Lower lobe of right lung (tissue), 2 donors: ENCODE data around the gene AURKAIP1. TPM values are rescaled to one million over a fixed set of nuclear protein-coding genes. Genes with fewer than 3 reads are reported as not detected.
A peak's percentile ranks its signal among the peaks of the same experiment; 100 is the strongest.

Experiments used
- ATAC-seq, 2 donors: fragments of 200-7000 bp; cut with Tn5 transposase; one replicate each; pipeline ENCODE4 v1.9.1; 2020 to 2022; ENCODE audit warnings: mild to moderate bottlenecking in 2 of 2, moderate library complexity in 2 of 2
- DNase-seq: peaks from one replicate; pipeline ENCODE4 v3.0.0-alpha.2; 2020
- H3K27ac ChIP-seq: fragments of 200-600 bp; one replicate; pipeline ENCODE4 v1.8.0; 2022
- H3K27me3 ChIP-seq: fragments of 200-600 bp; one replicate; pipeline ENCODE4 v1.8.0; 2022; ENCODE audit warnings: low read depth
- H3K36me3 ChIP-seq: fragments of 200-600 bp; one replicate; pipeline ENCODE4 v1.8.0; 2022; ENCODE audit warnings: mild to moderate bottlenecking
- H3K4me1 ChIP-seq: fragments of 200-600 bp; one replicate; pipeline ENCODE4 v1.8.0; 2022
- H3K4me3 ChIP-seq: fragments of 200-600 bp; one replicate; pipeline ENCODE4 v1.8.0; 2022; ENCODE audit warnings: mild to moderate bottlenecking
- H3K9me3 ChIP-seq: fragments of 200-600 bp; one replicate; pipeline ENCODE4 v1.8.0; 2022
- intact Hi-C: fragments of 100-400 bp; cut with DNase I; formaldehyde crosslinking; loops from one replicate; pipeline ENCODE4 v1.11.0; 2022
- total RNA-seq: library from RNA; stranded (reverse); fragmentation: NEBNext Ultra II Directional; extraction: Animal tissue kit (Norgen Biotek cat#: 25700); gene quantifications from one replicate; pipeline ENCODE4 v1.2.1, GENCODE V29; 2021
- TF ChIP-seq, protein P1 (sequence below): fragments of 200-600 bp; IDR thresholded peaks from one replicate; pipeline ENCODE4 v1.8.0; 2022; ENCODE audit warnings: antibody characterized with exemption, mild to moderate bottlenecking
- donor health status: DM: no; HTN: yes; CAD: no; lungs with severe emphysema.

The AURKAIP1 gene
- total RNA-seq, 1 donor from 2014 or later = 82.4 TPM

DNA sequence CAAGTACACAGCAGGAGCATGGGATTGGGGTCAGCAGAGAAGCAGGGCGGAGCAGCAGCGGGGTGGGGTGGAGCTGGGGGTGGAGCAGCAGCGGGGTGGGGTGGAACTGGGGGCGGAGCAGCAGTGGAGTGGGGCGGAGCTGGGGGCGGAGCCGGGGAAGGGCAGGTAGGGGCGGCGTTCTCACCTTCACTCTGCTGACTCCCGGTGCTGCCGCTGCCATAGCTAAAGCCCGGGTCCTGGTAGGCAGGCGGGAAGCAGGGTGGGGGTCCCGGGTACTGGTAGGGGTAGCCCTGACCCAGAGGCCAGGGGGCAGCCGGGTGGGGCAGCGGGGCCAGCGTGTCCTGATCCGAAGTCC, 37.2 kb downstream of the AURKAIP1 start:
- ATAC-seq (peak; percentile 21 to 28), DNase-seq (no peak)
- no peaks in the 10 kb centered on the region for H3K4me1 ChIP-seq
- H3K4me3 ChIP-seq = no peak overlapping the region
- TF ChIP-seq, protein P1, sequence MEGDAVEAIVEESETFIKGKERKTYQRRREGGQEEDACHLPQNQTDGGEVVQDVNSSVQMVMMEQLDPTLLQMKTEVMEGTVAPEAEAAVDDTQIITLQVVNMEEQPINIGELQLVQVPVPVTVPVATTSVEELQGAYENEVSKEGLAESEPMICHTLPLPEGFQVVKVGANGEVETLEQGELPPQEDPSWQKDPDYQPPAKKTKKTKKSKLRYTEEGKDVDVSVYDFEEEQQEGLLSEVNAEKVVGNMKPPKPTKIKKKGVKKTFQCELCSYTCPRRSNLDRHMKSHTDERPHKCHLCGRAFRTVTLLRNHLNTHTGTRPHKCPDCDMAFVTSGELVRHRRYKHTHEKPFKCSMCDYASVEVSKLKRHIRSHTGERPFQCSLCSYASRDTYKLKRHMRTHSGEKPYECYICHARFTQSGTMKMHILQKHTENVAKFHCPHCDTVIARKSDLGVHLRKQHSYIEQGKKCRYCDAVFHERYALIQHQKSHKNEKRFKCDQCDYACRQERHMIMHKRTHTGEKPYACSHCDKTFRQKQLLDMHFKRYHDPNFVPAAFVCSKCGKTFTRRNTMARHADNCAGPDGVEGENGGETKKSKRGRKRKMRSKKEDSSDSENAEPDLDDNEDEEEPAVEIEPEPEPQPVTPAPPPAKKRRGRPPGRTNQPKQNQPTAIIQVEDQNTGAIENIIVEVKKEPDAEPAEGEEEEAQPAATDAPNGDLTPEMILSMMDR = no peak
- H3K36me3 ChIP-seq = peaks cover 50% of the 10 kb centered on the region
- H3K27ac ChIP-seq = no peak overlapping the region
- no peaks in the 10 kb centered on the region for H3K9me3 ChIP-seq
- no peaks in the 10 kb centered on the region for H3K27me3 ChIP-seq
- intact Hi-C loops = no loop called here

DNA sequence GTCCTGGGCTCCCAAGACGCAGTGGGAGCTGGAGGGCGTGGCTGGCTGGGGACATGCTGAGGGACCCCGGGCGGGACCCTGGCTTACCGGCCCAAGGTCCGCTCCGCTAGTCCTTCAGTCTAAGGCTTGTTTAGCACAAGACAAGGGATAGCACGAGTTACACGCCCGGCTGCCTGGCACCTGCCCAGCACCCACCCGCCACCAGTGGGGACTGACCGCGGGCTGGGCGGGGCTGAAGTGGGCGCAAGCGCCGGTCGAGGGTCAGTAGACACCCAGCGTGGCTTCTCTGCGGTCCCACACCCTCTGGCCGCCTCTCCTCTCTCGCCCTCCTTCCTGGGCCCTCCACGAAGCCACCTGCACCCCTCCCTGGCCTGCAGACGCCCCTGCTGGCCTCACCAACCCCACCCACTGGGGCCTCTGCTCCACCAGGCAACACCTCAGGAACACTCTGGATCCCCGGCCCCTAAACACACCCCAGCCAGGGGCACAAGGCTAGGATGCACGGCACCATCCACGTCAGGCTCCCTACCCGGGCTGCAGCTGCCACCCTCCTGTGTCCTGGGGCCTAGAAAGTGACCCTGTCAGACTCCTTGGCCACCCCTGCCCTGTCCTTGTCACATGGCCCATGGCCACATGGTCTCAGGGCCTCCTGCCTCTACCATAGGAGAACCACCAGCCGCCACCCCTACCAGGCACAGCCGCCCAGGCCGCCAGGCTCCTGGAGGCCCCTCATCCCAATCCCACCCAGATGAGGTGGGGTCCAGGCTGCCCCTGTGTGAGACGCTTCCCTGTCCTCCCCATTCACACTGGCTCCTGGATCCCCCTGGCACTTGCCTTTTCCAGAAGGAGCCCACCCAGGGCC, 37.8 kb downstream of the AURKAIP1 start:
- TF ChIP-seq, protein P1 = no peak
- ATAC-seq (no peak), DNase-seq (no peak)
- no peaks in the 10 kb centered on the region for H3K27me3 ChIP-seq
- H3K27ac ChIP-seq = no peak overlapping the region
- no peaks in the 10 kb centered on the region for H3K9me3 ChIP-seq
- intact Hi-C loops = no loop called here
- no peak overlapping the region for H3K4me3 ChIP-seq
- no peaks in the 10 kb centered on the region for H3K4me1 ChIP-seq
- peaks cover 50% of the 10 kb centered on the region for H3K36me3 ChIP-seq

GRCh38 chr1:1336446-1336845, 38.6 kb downstream of the AURKAIP1 start:
- TF ChIP-seq, protein P1 = no peak
- intact Hi-C loops = no loop called here
- no peaks in the 10 kb centered on the region for H3K27me3 ChIP-seq
- peaks cover 3% of the 10 kb centered on the region for H3K4me1 ChIP-seq
- H3K4me3 ChIP-seq = no peak overlapping the region
- no peaks in the 10 kb centered on the region for H3K9me3 ChIP-seq
- ATAC-seq = no peak
- no peak for DNase-seq
- peaks cover 46% of the 10 kb centered on the region for H3K36me3 ChIP-seq
- H3K27ac ChIP-seq = no peak overlapping the region

DNA sequence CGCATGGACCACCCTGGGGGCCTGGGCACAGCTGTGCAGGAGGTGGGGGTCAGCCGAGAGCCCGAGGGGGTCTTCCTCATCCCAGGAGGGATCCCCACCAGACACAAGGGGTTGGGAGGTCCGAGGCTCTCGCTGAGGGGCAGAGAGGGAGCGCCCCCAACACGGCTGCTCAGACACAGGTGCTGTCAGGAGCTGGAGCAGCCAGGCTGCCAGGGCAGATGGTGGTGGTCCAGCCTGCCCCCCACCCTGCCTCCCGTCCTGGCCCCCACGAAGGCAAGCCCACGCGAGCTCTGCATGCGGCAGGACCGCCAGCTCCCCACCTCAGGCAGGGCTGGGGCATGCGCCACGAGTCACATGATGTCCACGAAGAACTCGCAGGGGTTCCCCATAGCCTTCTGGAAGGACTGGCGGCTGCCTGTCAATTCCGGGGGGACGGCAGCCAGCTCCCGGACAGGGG, 39.2 kb downstream of the AURKAIP1 start:
- ATAC-seq (no peak), DNase-seq (no peak)
- H3K36me3 ChIP-seq = peaks cover 42% of the 10 kb centered on the region

DNA sequence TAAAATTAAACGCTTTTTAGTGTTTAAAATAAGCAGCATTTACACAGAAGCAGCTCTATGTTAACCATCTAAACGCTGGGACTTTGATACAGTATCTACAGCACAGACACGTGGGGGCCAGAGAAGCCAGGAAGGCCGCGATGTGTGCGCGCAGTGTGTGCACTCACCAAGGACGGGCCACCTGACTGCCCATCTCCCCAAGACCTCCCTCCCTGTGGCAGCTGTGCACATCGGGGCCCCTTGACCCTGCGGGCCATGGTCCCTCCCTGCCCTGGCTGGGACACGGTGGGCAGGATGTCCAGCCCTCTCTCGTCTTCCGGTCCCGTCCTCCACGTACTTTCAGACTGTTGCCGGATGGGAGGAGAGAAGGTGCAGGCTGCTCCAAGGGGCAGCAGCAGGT, 39.7 kb downstream of the AURKAIP1 start:
- Histone ChIP-seq H3K9me3 (no peaks in the 10 kb centered on the region), H3K27me3 (no peaks in the 10 kb centered on the region), H3K36me3 (peaks cover 40% of the 10 kb centered on the region), H3K4me1 (peaks cover 14% of the 10 kb centered on the region), H3K4me3 (no peak overlapping the region), H3K27ac (no peak overlapping the region)
- TF ChIP-seq, protein P1 = no peak
- intact Hi-C loops = no loop called here
- DNase-seq = no peak
- no peak for ATAC-seq

More for the DNA sequence above, 39.2 kb downstream of the AURKAIP1 start:
- Histone ChIP-seq H3K4me3 (no peak overlapping the region), H3K9me3 (no peaks in the 10 kb centered on the region), H3K4me1 (peaks cover 9% of the 10 kb centered on the region), H3K27ac (no peak overlapping the region), H3K27me3 (no peaks in the 10 kb centered on the region)
- intact Hi-C loops = no loop called here
- TF ChIP-seq, protein P1 = no peak
